PC-3 (cell line): Measurements from ENCODE around the gene SPACA6.

ENCODE experiments used
- EZH2 ChIP-seq: fragments of 300-600 bp; sonication (generic); IDR thresholded peaks from one replicate; pipeline ENCODE4 v1.6.1; 2017; ENCODE audit warnings: antibody characterized with exemption, mild to moderate bottlenecking, low read length; ENCODE audit not compliant: unreplicated experiment
- EZH2phosphoT487 ChIP-seq: fragments of 300-600 bp; sonication (generic); IDR thresholded peaks from 2 replicates; pipeline ENCODE4 v1.6.1; 2018; ENCODE audit warnings: mild to moderate bottlenecking, antibody characterized with exemption, low read length, borderline replicate concordance
- TF ChIP-seq, protein P1 (sequence below): fragments of 300-600 bp; sonication (generic); conservative IDR thresholded peaks from 2 replicates; pipeline ENCODE4 v1.5.1; 2017; ENCODE audit warnings: antibody characterized with exemption, low read depth, mild to moderate bottlenecking, low read length

DNA sequence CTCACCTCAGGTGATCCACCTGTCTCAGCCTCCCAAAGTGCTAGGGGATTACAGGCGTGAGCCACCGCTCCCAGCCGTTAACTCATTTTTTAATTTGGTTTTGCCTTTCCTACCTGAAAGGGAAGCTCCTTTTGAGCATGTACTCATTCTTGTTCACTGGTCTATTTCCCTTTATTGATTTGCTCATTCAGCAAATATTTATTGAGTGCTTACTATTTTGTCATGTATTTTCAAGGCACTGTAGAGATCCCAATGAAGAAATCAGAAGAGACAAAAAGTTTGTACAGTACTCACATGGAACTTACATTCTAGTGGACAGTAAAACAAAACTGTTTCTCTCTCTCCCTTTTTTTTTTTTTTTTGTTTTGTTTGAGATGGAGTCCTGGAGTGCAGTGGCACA is 13.8 kb downstream of the SPACA6 start:
- TF ChIP-seq, protein P1, sequence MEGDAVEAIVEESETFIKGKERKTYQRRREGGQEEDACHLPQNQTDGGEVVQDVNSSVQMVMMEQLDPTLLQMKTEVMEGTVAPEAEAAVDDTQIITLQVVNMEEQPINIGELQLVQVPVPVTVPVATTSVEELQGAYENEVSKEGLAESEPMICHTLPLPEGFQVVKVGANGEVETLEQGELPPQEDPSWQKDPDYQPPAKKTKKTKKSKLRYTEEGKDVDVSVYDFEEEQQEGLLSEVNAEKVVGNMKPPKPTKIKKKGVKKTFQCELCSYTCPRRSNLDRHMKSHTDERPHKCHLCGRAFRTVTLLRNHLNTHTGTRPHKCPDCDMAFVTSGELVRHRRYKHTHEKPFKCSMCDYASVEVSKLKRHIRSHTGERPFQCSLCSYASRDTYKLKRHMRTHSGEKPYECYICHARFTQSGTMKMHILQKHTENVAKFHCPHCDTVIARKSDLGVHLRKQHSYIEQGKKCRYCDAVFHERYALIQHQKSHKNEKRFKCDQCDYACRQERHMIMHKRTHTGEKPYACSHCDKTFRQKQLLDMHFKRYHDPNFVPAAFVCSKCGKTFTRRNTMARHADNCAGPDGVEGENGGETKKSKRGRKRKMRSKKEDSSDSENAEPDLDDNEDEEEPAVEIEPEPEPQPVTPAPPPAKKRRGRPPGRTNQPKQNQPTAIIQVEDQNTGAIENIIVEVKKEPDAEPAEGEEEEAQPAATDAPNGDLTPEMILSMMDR: no peak
- TF ChIP-seq EZH2 (no peak), EZH2phosphoT487 (no peak)
